ENCODE measurements around the gene TBC1D17.

TBC1D17 gene

DNA sequence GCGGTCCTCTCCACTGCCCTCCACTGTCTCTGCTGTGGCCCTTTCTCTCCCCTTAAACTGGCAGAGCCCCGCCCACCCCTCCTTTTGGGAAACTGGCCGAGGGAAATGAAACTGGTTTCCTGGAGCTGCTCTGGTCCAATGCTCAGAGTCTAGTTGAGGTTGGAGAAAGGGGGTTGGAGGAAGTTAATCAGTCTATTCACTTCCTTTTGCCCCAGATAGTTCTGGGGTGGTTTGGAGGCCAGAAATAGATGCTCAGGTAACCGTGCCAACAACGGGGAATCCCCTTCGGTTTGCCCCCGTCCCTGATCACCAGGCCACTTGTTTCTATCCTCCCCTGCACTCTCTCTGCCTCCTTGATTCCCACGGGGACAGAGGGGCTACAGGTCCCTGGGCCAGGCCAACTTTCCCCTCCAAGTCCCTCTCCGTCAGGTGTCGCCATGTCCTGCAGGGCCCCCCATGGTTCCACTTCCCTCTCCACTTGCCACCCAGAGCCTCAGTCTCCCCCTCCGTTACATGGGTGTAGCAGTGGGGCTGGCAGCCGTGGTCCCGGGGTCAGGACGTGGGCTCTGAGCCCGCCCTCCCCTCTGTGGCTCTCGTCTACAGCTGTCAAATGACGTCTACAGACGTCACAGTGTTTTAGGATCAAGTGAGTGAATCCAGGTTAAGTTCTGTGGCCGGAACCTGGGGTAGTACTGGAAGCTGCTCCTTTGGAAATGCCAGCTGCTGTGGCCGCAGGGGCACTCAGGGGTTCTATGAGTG is 19.5 kb downstream of the TBC1D17 start, which contains the start of gene IL4I1:
TSS of gene IL4I1 (minus strand) at position 25 of the 759 bp plus-strand sequence. CDS start 727 bp downstream, outside the sequence.
- peak within 1 kb of the TSS; percentile 57 for H3K4me3 ChIP-seq (ENCODE audit: low read length, poor library complexity, severe bottlenecking)
- peak within 1 kb of the TSS; percentile 65 for H3K9ac ChIP-seq (ENCODE audit: low read depth, low read length, poor library complexity, severe bottlenecking)
- H2AFZ ChIP-seq (ENCODE audit: low read length) = no peak within 1 kb of the TSS; the same call in 1 of the 2 replicates
- H4K20me1 ChIP-seq (ENCODE audit: insufficient read depth, low read length, poor library complexity, severe bottlenecking) = no peaks in the 10 kb centered on the region
- no peaks in the 10 kb centered on the region for H3K79me2 ChIP-seq (ENCODE audit: insufficient read depth, low read length)
- H3K27me3 ChIP-seq (ENCODE audit: insufficient read depth, low read length, poor library complexity, severe bottlenecking) = no peaks in the 10 kb centered on the region
- H3K4me2 ChIP-seq (ENCODE audit: low read depth, low read length, poor library complexity, severe bottlenecking) = peak within 1 kb of the TSS; percentile 85
- no peaks in the 10 kb centered on the region for H3K36me3 ChIP-seq (ENCODE audit: insufficient read depth, low read length)
- peaks cover 27% of the 10 kb centered on the region for H3K4me1 ChIP-seq (ENCODE audit: insufficient read depth, low read length, poor library complexity, severe bottlenecking)
- H3K9me3 ChIP-seq (ENCODE audit: insufficient read depth, low read depth, low read length) = no peaks in the 10 kb centered on the region
- H3K9me2 ChIP-seq (replicated peaks; ENCODE audit: low read depth, low read length) = no peaks in the 10 kb centered on the region
- H3F3A ChIP-seq (ENCODE audit: low read depth) = no peaks in the 10 kb centered on the region
- TF ChIP-seq, protein P1, sequence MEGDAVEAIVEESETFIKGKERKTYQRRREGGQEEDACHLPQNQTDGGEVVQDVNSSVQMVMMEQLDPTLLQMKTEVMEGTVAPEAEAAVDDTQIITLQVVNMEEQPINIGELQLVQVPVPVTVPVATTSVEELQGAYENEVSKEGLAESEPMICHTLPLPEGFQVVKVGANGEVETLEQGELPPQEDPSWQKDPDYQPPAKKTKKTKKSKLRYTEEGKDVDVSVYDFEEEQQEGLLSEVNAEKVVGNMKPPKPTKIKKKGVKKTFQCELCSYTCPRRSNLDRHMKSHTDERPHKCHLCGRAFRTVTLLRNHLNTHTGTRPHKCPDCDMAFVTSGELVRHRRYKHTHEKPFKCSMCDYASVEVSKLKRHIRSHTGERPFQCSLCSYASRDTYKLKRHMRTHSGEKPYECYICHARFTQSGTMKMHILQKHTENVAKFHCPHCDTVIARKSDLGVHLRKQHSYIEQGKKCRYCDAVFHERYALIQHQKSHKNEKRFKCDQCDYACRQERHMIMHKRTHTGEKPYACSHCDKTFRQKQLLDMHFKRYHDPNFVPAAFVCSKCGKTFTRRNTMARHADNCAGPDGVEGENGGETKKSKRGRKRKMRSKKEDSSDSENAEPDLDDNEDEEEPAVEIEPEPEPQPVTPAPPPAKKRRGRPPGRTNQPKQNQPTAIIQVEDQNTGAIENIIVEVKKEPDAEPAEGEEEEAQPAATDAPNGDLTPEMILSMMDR (conservative IDR thresholded peaks at IDR 0.05; ENCODE audit: low read length) = no peak
- no peak for TF ChIP-seq EZH2phosphoT487 (IDR thresholded peaks at IDR 0.05; ENCODE audit: borderline replicate concordance)

DNA sequence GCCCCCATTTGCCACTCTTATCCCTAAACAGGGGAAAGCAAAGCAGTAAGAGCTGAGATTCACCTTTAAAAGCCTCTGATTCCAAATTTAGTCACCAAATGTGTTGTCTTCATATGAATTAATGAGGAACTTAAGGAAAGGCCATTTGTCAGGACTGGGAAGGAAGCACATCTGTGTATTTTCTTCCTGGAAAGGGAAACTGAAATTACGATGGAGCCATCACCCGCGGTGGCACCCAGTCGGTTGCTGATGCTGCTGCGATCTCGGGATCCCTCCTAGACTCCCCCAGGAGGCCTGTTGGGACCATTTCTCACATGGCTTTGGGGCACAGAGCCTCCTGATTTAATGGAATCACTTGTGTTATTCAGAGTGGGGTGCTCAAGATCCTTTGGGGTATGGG is 26.6 kb downstream of the TBC1D17 start:
- TF ChIP-seq, protein P1 (conservative IDR thresholded peaks at IDR 0.05; ENCODE audit: low read length) = no peak
- TF ChIP-seq EZH2phosphoT487 (IDR thresholded peaks at IDR 0.05; ENCODE audit: borderline replicate concordance) = no peak
- H3K27me3 ChIP-seq (ENCODE audit: insufficient read depth, low read length, poor library complexity, severe bottlenecking) = no peaks in the 10 kb centered on the region
- no peak overlapping the region for H3K4me2 ChIP-seq (ENCODE audit: low read depth, low read length, poor library complexity, severe bottlenecking)
- H4K20me1 ChIP-seq (ENCODE audit: insufficient read depth, low read length, poor library complexity, severe bottlenecking) = peaks cover 26% of the 10 kb centered on the region
- H2AFZ ChIP-seq (ENCODE audit: low read length) = no peak overlapping the region
- H3K36me3 ChIP-seq (ENCODE audit: insufficient read depth, low read length) = peaks cover 30% of the 10 kb centered on the region; the same call in 1 of the 2 replicates
- H3K79me2 ChIP-seq (ENCODE audit: insufficient read depth, low read length) = peaks cover 21% of the 10 kb centered on the region; the same call in 1 of the 2 replicates
- H3K4me1 ChIP-seq (ENCODE audit: insufficient read depth, low read length, poor library complexity, severe bottlenecking) = peaks cover 5% of the 10 kb centered on the region
- no peak overlapping the region for H3K4me3 ChIP-seq (ENCODE audit: low read length, poor library complexity, severe bottlenecking)
- no peaks in the 10 kb centered on the region for H3K9me3 ChIP-seq (ENCODE audit: insufficient read depth, low read depth, low read length)
- no peak overlapping the region for H3K9ac ChIP-seq (ENCODE audit: low read depth, low read length, poor library complexity, severe bottlenecking)
- H3F3A ChIP-seq (ENCODE audit: low read depth) = no peaks in the 10 kb centered on the region
- H3K9me2 ChIP-seq (replicated peaks; ENCODE audit: low read depth, low read length) = no peaks in the 10 kb centered on the region

DNA sequence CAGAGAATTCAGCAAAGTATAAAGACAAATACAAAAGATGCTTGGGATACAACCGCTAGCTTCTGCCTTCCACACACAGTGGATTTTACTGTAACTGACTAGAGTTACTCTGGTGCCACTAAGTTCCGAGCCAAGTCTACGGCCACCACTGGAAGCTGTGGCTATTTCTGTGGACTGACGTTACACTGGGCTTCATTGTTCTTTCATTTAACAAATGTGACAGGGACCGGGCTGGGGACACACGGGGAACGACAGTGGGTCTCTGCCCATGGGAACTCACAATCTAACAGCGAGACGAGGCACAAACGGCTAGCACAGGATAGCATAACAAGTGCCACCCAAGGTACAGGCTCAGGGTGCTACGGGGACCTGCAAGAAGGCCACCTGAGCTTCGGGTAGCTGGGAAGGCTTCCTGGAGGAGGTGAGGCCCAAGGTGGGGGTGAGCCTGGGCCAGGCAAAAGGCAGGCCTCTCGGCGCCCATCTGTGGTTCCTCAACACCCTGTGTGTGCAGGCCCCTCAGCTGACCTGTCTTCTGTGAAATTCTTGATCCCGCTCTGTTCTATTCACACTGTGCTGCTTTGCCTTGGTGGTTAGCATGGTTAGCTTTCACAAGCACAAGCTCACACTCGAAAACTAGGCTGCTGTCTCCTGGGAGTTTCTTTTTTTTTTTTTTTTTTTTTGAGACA is 29.5 kb downstream of the TBC1D17 start:
- no peak overlapping the region for H3K4me3 ChIP-seq (ENCODE audit: low read length, poor library complexity, severe bottlenecking)
- peaks cover 55% of the 10 kb centered on the region for H4K20me1 ChIP-seq (ENCODE audit: insufficient read depth, low read length, poor library complexity, severe bottlenecking)
- no peaks in the 10 kb centered on the region for H3F3A ChIP-seq (ENCODE audit: low read depth)
- H3K79me2 ChIP-seq (ENCODE audit: insufficient read depth, low read length) = peaks cover 43% of the 10 kb centered on the region; the same call in 1 of the 2 replicates
- TF ChIP-seq, protein P1 (conservative IDR thresholded peaks at IDR 0.05; ENCODE audit: low read length) = no peak
- TF ChIP-seq EZH2phosphoT487 (IDR thresholded peaks at IDR 0.05; ENCODE audit: borderline replicate concordance) = no peak
- no peaks in the 10 kb centered on the region for H3K9me2 ChIP-seq (replicated peaks; ENCODE audit: low read depth, low read length)
- H2AFZ ChIP-seq (ENCODE audit: low read length) = no peak overlapping the region
- H3K27me3 ChIP-seq (ENCODE audit: insufficient read depth, low read length, poor library complexity, severe bottlenecking) = no peaks in the 10 kb centered on the region
- H3K4me2 ChIP-seq (ENCODE audit: low read depth, low read length, poor library complexity, severe bottlenecking) = no peak overlapping the region
- H3K9ac ChIP-seq (ENCODE audit: low read depth, low read length, poor library complexity, severe bottlenecking) = no peak overlapping the region
- H3K36me3 ChIP-seq (ENCODE audit: insufficient read depth, low read length) = peaks cover 56% of the 10 kb centered on the region; the same call in 1 of the 2 replicates
- H3K4me1 ChIP-seq (ENCODE audit: insufficient read depth, low read length, poor library complexity, severe bottlenecking) = peaks cover 11% of the 10 kb centered on the region
- H3K9me3 ChIP-seq (ENCODE audit: insufficient read depth, low read depth, low read length) = no peaks in the 10 kb centered on the region

All from Loucy (cell line).